HG02759 (cell line): ENCODE measurements around the gene DCTN4.
A peak's percentile ranks its signal among the peaks of the same experiment; 100 is the strongest.
"Not testable (repeated sequence)": the region's sequence is repeated elsewhere in the genome, so short reads cannot be mapped to it uniquely, and the experiment has no call there.

Source experiments
- ATAC-seq: cut with Tn5 transposase; IDR thresholded peaks from one replicate; pipeline ENCODE4 v1.9.1; 2021; ENCODE audit warnings: mild to moderate bottlenecking, moderate library complexity; ENCODE audit not compliant: unreplicated experiment

DCTN4 gene

GRCh38 chr5:150742455-150743141, 16.2 kb downstream of the DCTN4 start:
- not testable (repeated sequence) for ATAC-seq

DNA sequence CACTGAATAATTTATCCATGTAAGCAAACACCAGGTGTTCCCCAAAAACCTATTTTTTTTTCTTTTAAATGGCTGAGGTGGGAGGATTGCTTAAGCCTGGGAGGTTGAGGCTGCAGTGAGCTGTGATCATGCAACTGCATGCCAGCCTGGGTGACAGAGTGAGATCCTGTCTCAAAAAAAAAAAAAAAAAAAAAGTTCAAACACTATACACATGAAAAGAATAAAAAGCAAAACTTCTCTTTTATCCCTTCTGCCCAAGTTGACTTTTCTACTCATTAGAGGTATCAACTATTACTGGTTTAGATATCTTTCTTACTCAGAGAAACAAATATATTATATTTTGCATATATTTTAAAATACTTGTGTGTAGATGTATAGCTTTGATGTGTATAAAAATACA, 17.8 kb downstream of the DCTN4 start:
- no peak for ATAC-seq

GRCh38 chr5:150738862-150739261, 20.0 kb downstream of the DCTN4 start:
- no peak for ATAC-seq

DNA sequence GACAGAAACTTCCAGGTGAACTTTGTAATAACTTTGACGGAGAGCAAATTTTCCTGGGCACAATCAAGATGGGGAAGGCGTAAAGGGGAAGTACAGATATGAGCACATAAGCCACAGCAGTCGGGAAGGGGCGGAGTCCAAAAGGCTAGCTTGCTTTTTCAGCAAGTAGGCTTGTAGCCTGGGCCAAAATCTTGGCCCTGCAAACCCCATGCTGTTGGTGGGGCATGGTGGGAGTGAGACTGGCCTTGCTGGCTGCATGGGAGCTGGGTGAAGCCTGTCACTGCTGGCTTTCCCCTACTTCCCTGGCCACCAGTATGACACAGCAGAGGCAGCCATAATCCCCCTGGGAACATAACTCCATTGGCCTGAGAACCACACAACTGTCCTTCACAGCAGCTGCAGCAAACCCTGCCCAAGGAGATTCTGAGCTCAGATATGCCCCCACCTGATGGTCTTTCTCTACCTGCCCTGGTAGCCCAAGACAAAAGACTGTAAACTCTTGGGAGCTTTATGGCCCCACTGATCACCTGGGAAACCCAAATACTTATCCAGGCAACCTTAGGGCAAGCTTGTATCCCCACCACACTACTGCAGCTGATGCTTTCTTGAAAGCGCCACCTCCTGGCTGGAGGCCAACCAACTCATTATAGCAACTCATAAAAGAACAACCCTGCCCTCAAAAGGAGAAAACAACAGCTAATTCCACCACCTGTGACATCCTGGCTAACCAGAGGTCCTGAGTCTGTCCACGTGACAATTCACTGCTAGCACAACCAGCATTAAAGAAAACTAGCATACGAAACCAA, 24.0 kb downstream of the DCTN4 start:
- peak; percentile 78 for ATAC-seq

GRCh38 chr5:150731669-150732242, 27.1 kb downstream of the DCTN4 start:
- ATAC-seq = no peak

DNA sequence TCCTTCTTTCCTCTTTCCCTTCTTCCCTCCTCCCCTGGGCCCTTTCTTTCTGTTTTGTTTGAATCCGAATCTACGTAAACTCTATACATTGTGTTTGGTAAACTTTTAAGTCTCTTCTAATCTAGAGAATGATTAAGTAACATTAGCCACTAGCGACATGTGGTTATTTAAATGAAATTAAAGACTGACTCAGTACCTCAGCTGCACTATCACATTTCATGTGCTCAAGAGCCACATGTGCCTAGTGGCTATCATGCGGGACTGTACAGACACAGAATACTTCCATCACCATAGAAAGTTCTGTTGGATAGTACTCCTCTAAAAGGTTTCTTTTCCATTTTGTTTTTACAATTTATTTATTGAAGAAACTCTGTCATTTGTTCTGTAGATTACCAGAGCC, 29.0 kb downstream of the DCTN4 start:
- no peak for ATAC-seq

GRCh38 chr5:150723845-150724244, 35.0 kb downstream of the DCTN4 start:
- ATAC-seq = no peak

- no peak for ATAC-seq
Observed at GRCh38 chr5:150710165-150710564, 48.7 kb downstream of the DCTN4 start.

GRCh38 chr5:150706776-150707390, 51.9 kb downstream of the DCTN4 start:
- ATAC-seq = no peak

GRCh38 chr5:150703762-150704161, 55.1 kb downstream of the DCTN4 start:
- no peak for ATAC-seq

DNA sequence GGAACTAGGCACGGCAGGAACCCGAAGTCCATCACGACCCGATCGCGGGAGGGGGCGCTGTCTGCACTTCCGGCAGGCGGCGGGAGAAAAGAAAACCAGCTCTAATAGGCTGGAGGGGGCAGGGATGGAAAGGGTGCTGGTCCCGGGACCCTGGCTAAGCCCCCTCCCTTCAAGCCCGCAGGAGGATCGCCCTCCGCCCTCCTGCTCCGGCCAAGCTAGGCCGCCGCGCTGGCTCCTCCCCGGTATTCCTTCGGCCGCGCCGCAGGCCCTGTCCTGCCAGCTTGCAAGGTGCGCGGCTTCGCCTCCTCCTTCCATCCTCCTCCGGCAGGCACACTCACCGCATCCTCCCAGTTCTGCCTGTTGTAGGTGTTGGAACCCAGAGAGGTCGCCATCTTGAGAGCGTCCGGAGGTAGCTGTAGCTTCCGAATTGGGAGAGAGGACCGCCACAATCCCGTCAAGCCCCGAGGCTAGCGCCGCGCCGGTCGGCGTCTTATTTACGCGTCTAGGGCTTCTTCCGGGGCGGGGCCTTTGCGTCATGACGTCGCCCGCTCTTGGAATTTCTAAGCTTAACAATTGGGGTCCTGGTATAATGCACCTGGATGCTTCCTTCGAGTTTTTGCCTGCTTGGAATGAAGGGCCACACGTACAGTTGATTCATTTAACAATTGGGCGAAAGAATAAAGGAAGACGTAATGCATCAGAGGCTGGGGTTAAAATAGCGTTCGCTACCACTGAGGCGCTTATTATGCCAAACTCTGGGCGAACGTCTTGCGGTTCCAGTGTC, 58.0 kb downstream of the DCTN4 start, which contains the start of gene RBM22:
Gene RBM22, minus strand, starts transcription at position 469 of the 784 bp plus-strand sequence. Its CDS starts 77 bp downstream, at position 392.
- ATAC-seq = peak; percentile 99

- ATAC-seq = peak; percentile 4
Observed at GRCh38 chr5:150700246-150700593, 58.6 kb downstream of the DCTN4 start.

- no peak for ATAC-seq
Observed at GRCh38 chr5:150694612-150695011, 64.2 kb downstream of the DCTN4 start.

GRCh38 chr5:150692276-150692675, 66.5 kb downstream of the DCTN4 start:
- no peak for ATAC-seq

- no peak for ATAC-seq
Observed at GRCh38 chr5:150690760-150691159, 68.1 kb downstream of the DCTN4 start.

GRCh38 chr5:150689120-150689519, 69.7 kb downstream of the DCTN4 start:
- ATAC-seq = no peak

DNA sequence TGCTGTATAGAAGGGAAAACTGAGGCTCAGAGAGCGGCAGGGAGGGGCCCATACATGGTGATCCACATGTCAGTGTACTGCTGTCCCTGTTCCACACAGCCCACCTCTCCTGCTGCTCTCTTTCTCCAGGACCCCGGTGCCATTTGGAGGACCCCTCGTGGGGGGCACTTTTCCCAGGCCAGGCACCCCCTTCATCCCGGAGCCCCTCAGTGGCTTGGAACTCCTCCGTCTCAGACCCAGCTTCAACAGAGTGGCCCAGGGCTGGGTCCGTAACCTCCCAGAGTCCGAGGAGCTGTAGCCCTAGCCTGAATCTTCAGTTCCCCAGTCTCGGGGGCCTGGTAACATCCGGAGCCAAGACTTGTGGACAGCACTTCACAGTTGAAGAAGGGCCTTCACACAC, 82.2 kb downstream of the DCTN4 start:
- no peak for ATAC-seq

DNA sequence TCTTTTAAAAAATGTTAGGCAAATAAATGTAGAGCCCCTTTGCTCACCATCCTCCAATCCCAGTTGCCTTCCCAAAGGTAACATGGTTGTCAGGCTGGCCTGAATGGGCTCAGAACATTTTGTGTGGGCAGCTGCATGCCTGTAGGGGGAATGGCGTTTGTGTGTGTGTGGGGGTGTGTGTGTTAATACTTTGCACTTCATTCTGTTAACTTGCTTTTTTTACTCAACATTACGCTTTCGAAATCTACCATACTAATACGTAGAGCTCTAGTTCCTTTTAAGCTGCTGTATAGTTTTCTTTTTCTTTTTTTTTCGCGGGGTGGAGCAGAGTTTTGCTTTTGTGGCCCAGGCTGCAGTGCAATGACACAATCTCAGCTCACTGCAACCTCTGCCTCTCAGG, 83.7 kb downstream of the DCTN4 start:
- ATAC-seq = no peak

- no peak for ATAC-seq
Observed at GRCh38 chr5:150674341-150674821, 84.4 kb downstream of the DCTN4 start.

GRCh38 chr5:150672884-150673275, 85.9 kb downstream of the DCTN4 start:
- ATAC-seq = no peak
